ENCODE measurements around the gene CKLF.

GRCh38 chr16:66566051-66566901 is 13.9 kb downstream of the CKLF start, which contains the start of gene CMTM1:
- no peak for TF ChIP-seq TAF1 (IDR thresholded peaks at IDR 0.05; ENCODE audit: borderline replicate concordance, low read depth, low read length)
- no peak for TF ChIP-seq REST (IDR thresholded peaks at IDR 0.05; ENCODE audit: low read depth, low read length)
- no peak for TF ChIP-seq POLR2AphosphoS5 (IDR thresholded peaks at IDR 0.05; ENCODE audit: low read depth, low read length)
- TF ChIP-seq CTCF (IDR thresholded peaks at IDR 0.05): no peak
- TF ChIP-seq SIN3A (IDR thresholded peaks at IDR 0.05; ENCODE audit: borderline replicate concordance, low read depth, low read length): no peak
- no peak for TF ChIP-seq TCF12 (IDR thresholded peaks at IDR 0.05)

Data from SK-N-SH (cell line).